GM12865 (cell line): Measurements from ENCODE around the gene NDRG4.

ENCODE experiments used
- DNase-seq: peaks from one replicate; pipeline ENCODE4 v3.0.0; 2010; ENCODE audit warnings: low read depth
- H3K4me3 ChIP-seq: 2 replicates; pipeline ENCODE4 v1.5.1; 2011; ENCODE audit warnings: mild to moderate bottlenecking, low read depth, low read length, control low read depth
- TF ChIP-seq, protein P1 (sequence below): IDR thresholded peaks from 2 replicates; pipeline ENCODE4 v1.5.1; 2011; ENCODE audit warnings: low read length, control low read depth, low read depth, inconsistent platforms; ENCODE audit not compliant: insufficient read depth; ENCODE audit errors: missing control alignments

The NDRG4 gene

DNA sequence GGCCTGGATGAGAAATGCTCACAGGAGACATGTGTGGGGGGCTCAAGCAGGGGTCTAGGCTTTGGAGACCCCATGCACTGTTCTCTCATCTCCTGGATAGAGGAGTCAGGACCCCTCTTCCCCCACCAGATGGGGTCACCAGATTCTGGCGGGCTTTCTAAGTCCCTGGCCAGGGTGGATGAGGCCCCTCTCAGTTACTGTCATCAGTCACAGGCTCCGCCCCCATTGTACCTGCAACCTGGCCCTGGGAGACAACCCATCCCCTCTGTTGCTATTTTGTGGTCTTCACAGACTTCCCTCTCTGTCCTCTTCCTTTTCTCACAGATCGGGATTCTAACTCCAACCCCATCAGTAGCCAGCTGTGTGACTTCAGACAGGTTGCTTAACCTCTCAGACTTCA is 33.5 kb upstream of the NDRG4 start:
- TF ChIP-seq, protein P1, sequence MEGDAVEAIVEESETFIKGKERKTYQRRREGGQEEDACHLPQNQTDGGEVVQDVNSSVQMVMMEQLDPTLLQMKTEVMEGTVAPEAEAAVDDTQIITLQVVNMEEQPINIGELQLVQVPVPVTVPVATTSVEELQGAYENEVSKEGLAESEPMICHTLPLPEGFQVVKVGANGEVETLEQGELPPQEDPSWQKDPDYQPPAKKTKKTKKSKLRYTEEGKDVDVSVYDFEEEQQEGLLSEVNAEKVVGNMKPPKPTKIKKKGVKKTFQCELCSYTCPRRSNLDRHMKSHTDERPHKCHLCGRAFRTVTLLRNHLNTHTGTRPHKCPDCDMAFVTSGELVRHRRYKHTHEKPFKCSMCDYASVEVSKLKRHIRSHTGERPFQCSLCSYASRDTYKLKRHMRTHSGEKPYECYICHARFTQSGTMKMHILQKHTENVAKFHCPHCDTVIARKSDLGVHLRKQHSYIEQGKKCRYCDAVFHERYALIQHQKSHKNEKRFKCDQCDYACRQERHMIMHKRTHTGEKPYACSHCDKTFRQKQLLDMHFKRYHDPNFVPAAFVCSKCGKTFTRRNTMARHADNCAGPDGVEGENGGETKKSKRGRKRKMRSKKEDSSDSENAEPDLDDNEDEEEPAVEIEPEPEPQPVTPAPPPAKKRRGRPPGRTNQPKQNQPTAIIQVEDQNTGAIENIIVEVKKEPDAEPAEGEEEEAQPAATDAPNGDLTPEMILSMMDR: no peak
- no peak overlapping the region for H3K4me3 ChIP-seq
- no peak for DNase-seq

DNA sequence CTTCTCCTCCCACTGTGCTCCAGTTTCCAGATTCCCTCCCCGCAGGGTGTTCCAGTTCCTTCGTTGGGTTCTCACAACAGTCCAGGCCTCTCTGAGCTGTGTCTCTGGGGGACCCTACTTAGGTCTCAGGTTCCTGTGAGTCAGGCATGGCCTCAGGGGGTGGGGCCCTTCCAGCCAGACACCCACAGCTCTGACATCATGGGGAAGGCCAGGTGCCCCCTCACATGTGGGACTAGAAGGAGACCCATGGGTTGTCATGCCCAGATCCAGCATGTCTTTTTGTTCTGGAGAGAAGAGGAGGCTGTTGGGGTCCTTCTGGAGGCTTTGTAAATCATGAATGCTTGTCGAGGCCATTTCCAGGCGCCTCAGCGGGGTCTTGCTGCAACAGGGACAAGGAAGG is 32.0 kb upstream of the NDRG4 start:
- TF ChIP-seq, protein P1: no peak
- DNase-seq: no peak
- no peak overlapping the region for H3K4me3 ChIP-seq

DNA sequence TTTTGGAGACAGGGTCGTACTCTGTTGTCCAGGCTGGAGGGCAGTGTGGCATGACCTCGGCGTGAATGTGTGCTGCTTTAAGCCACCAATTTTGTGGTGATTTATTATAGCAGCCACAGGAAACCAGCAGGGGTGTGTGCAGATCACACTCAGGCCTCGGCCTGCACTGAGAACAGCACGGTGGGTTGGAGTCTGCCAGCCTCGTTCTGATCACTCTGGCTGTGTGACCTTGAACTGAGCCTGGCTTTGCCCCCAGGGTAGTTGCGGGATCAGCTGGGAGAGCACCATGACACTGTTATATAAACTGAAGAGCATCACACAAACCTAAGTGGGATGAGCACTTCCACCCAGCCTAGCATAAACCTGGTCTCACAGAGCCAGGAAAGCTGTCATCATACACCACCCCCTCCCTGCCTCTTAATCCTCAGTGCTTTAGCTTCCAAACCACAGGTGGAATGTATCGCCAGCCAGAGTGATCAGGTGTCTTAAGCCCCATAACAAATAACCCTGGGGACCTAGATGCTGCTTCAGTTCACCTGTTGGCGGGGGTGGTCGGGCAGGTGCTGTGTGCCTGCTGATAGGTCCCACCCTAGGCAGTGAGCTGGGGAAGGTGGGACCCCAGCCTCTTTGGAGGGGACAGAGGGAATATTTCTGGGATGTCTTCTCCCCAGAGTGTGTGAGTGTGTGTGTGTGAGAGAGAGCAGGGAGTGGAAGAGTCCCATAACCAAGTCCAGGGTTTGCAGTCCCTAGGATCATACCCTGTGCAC is 28.6 kb upstream of the NDRG4 start:
- DNase-seq: no peak
- no peak overlapping the region for H3K4me3 ChIP-seq
- TF ChIP-seq, protein P1: no peak

DNA sequence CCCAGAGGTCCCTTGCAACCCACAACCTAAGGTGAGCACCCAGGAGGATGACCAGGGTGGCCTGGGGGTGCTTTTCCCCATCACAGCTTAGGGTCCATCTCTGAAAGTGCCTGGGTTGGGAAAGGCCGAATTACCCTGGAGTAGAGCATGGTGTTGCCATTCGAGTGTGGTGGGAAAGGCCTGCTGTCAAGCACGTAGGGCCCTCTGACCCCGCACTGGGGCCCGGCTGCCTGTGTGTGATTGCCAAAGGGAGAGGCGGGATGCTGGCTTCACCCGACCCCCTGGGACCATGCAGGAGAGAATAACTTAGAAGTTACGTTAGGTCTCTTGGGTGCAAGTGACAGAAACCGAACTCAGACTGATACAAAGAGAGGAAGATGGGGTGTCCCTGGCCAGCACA is 27.7 kb upstream of the NDRG4 start:
- no peak for DNase-seq
- no peak overlapping the region for H3K4me3 ChIP-seq
- TF ChIP-seq, protein P1: no peak

DNA sequence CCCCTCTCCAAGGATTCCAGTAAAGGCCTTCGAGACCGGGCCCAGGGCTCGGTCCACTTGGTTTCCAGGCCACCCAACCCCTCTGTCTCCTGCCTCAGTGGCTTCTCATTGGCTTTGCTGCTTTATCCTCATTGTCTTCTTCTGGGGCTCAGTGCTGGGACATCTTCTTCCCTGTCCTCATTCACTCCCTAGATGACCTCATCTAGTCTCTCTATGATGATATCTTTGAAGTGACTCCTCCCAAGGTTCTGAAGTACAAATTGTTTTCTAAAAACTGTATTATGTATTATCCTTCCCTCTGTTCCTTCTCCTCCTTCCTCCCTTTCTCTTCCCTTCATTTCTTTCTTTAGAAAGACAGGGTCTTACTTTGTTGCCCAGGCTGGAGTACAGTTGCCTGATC is 27.1 kb upstream of the NDRG4 start:
- no peak for DNase-seq

DNA sequence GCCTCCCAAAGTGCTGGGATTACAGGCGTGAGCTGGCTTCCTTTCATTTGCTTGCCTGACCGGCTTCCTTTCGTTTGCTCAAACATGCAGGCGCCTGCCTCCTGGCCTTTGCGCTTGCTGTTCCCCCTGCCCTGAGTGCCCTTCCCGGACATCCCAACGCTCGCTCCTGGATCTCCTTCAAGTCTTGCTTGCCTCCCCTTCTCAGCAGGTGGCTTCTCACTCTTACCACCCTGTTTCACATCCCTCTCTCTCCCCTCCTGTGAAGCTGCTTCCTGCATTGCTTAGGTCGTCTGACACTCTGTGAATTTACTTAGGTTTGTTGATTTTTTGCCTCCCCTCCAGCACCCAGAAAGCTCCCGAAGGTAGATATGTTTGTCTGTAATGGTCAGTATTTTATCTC is 25.6 kb upstream of the NDRG4 start:
- no peak for DNase-seq
- H3K4me3 ChIP-seq: no peak overlapping the region
- TF ChIP-seq, protein P1: no peak

More for the DNA sequence above, 27.1 kb upstream of the NDRG4 start:
- TF ChIP-seq, protein P1: no peak
- H3K4me3 ChIP-seq: no peak overlapping the region

DNA sequence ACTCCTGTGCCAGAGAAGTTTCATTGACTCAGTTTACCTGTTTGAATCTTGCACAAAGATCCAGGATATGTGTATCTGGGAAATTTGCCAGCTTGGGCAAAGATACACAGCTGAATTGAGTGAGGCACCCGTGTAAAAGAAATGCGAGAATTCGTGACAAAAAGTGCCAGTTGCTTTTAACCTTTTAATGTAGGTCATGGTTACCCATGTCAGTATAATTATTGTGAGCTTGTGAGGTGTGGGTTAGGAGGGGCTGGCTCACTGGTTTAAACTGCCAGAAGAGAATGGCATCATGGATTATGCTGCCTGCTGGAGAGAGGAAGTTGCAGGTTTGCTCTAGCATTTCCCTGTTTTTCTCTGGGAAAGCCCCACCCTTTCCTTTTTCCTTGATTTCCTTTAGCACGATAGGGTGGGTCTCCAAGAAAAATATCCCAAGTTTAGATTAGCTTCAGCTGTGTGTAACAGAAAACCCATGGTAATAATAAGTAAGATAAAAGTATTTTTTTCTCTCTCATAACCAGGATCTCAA is 24.8 kb upstream of the NDRG4 start:
- no peak overlapping the region for H3K4me3 ChIP-seq
- no peak for DNase-seq
- TF ChIP-seq, protein P1: no peak
